B cell (primary cell): ENCODE results near the gene ASB2. TPM values are rescaled to one million over a fixed set of nuclear protein-coding genes. Genes with fewer than 3 reads are reported as not detected.

Source experiments
- ATAC-seq: fragments of 200-7000 bp; cut with Tn5 transposase; one replicate; pipeline ENCODE4 v1.10.0; 2021; ENCODE audit warnings: low read depth, mild to moderate bottlenecking, moderate number of reproducible peaks, moderate library complexity
- CTCF ChIA-PET: fragments of 350-600 bp; sonication (Branson Sonifier 250); formaldehyde crosslinking; loops from one replicate; lab custom pipeline; 2021; ENCODE audit warnings: antibody characterized with exemption, inconsistent platforms; lab: Charles Lee
- POLR2A ChIA-PET: fragments of 350-600 bp; sonication (Branson Sonifier 250); formaldehyde crosslinking; loops from one replicate; lab custom pipeline; 2021; ENCODE audit warnings: antibody characterized with exemption; lab: Charles Lee
- DNase-seq: peaks from one replicate; pipeline ENCODE4 v3.0.0; 2013
- H2AFZ ChIP-seq: 2 replicates; pipeline ENCODE4 v1.6.1; 2012; ENCODE audit warnings: mild to moderate bottlenecking, low read depth, low read length; ENCODE audit not compliant: insufficient read depth, poor library complexity, severe bottlenecking
- H3K27ac ChIP-seq, 2 donors: 1 replicate in 1 of 2; 2 replicates in 1 of 2; pipeline ENCODE4 v1.5.1; 2012 to 2013; ENCODE audit warnings: low read length in 2 of 2, mild to moderate bottlenecking in 2 of 2, moderate library complexity in 1 of 2
- H3K27me3 ChIP-seq, 4 experiments: fragments of 200-600 bp in 1 of 4; sonication (generic) in 1 of 4; replicated peaks in 1 of 4; 1 replicate in 2 of 4; 2 replicates in 2 of 4; pipeline versions ENCODE4 v1.6.1 to v1.7.0; 2013 to 2016; ENCODE audit warnings: low read length in 3 of 4, mild to moderate bottlenecking in 2 of 4, mixed read lengths in 1 of 4, moderate library complexity in 1 of 4; ENCODE audit not compliant: insufficient read depth in 4 of 4, control insufficient read depth in 3 of 4; ENCODE audit errors: control extremely low read depth in 1 of 4
- H3K36me3 ChIP-seq, 2 experiments: replicated peaks in 1 of 2; 1 replicate in 1 of 2; 2 replicates in 1 of 2; pipeline versions ENCODE4 v1.6.1 to v1.7.1; 2013; ENCODE audit warnings: low read length in 1 of 2; ENCODE audit not compliant: insufficient read depth in 2 of 2, control insufficient read depth in 1 of 2; ENCODE audit errors: control extremely low read depth in 1 of 2, extremely low read depth in 1 of 2
- H3K4me1 ChIP-seq, 2 donors: fragments of 200-600 bp in 1 of 2; sonication (generic) in 1 of 2; 1 replicate in 1 of 2; 2 replicates in 1 of 2; pipeline versions ENCODE4 v1.5.1 to v1.6.1; 2013 to 2017; ENCODE audit warnings: low read length in 2 of 2; ENCODE audit not compliant: control insufficient read depth in 2 of 2, insufficient read depth in 2 of 2
- H3K4me2 ChIP-seq: replicated peaks from 2 replicates; pipeline ENCODE3; 2012; ENCODE audit warnings: mild to moderate bottlenecking, low read depth, low read length; ENCODE audit not compliant: poor library complexity, severe bottlenecking
- H3K4me3 ChIP-seq, 5 experiments: fragments of 200-600 bp in 1 of 5; sonication (generic) in 1 of 5; 1 replicate in 3 of 5; 2 replicates in 2 of 5; pipeline versions ENCODE4 v1.5.1 to v1.7.0; 2011 to 2016; ENCODE audit warnings: low read length in 4 of 5, mild to moderate bottlenecking in 4 of 5, low read depth in 2 of 5, control low read depth in 1 of 5, moderate library complexity in 1 of 5; ENCODE audit not compliant: insufficient read depth in 1 of 5; ENCODE audit errors: control extremely low read depth in 1 of 5, extremely low read depth in 1 of 5
- H3K79me2 ChIP-seq: fragments of 200-600 bp; sonication (generic); one replicate; pipeline ENCODE4 v1.6.0; 2016; ENCODE audit warnings: low read length; ENCODE audit not compliant: control insufficient read depth, insufficient read depth
- H3K9ac ChIP-seq: fragments of 200-600 bp; sonication (generic); 2 replicates; pipeline ENCODE4 v1.6.1; 2017; ENCODE audit warnings: mild to moderate bottlenecking, low read length, moderate library complexity
- H3K9me3 ChIP-seq, 3 donors: one replicate each; pipeline versions ENCODE4 v1.6.1 to v1.7.1; 2013; ENCODE audit warnings: low read length in 2 of 3; ENCODE audit not compliant: control insufficient read depth in 2 of 3, insufficient read depth in 1 of 3; ENCODE audit errors: control extremely low read depth in 1 of 3
- H4K20me1 ChIP-seq: 2 replicates; pipeline ENCODE4 v1.6.0; 2012; ENCODE audit warnings: mild to moderate bottlenecking, low read length; ENCODE audit not compliant: insufficient read depth, control insufficient read depth, poor library complexity, severe bottlenecking
- H3K27ac Mint-ChIP-seq: one replicate; pipeline ENCODE4 v1.8.0; 2021; ENCODE audit warnings: mixed read lengths
- H3K27me3 Mint-ChIP-seq: one replicate; pipeline ENCODE4 v1.8.0; 2021; ENCODE audit warnings: mixed read lengths
- H3K4me1 Mint-ChIP-seq: one replicate; pipeline ENCODE4 v1.8.0; 2021; ENCODE audit warnings: mixed read lengths
- H3K4me3 Mint-ChIP-seq: one replicate; pipeline ENCODE4 v1.8.0; 2021; ENCODE audit warnings: mixed read lengths
- H3K9me3 Mint-ChIP-seq: one replicate; pipeline ENCODE4 v1.8.0; 2022; ENCODE audit warnings: mixed read lengths; ENCODE audit not compliant: insufficient read depth
- CTCF ChIP-seq: fragments of 200-600 bp; IDR thresholded peaks from one replicate; pipeline ENCODE4 v1.8.0; 2022; ENCODE audit warnings: antibody characterized with exemption, mild to moderate bottlenecking
- EZH2 ChIP-seq: IDR thresholded peaks from 2 replicates; pipeline ENCODE4 v1.6.1; 2012; ENCODE audit warnings: borderline replicate concordance, low read depth, mild to moderate bottlenecking, moderate library complexity, low read length; ENCODE audit not compliant: insufficient read depth, poor library complexity, severe bottlenecking
- WGBS: methylation state at CpG from one replicate; pipeline ENCODE4 v1.1.5; 2013; ENCODE audit warnings: missing lambda C conversion rate; ENCODE audit not compliant: insufficient coverage; 5-methylcytosine and 5-hydroxymethylcytosine counted together
- intact Hi-C: fragments of 100-400 bp; cut with micrococcal nuclease; formaldehyde crosslinking; loops from one replicate; pipeline ENCODE4 v1.10.0; 2022
- polyA plus RNA-seq: library from polyadenylated mRNA; depleted of rRNA; stranded (reverse); fragments of >200 nt; gene quantifications from 2 replicates; pipeline ENCODE4 v1.2.3, GENCODE V29; 2012
- total RNA-seq, 2 donors: library from RNA; stranded (reverse); fragments of 120-200 nt in 1 of 2; gene quantifications; 1 replicate in 1 of 2; 2 replicates in 1 of 2; pipeline versions ENCODE4 v1.2.3 to v1.2.4, GENCODE V29; 2013 to 2022

The ASB2 gene
- total and polyA plus RNA-seq, 2 donors (not counting 1 experiment from before 2014, with no cell fraction given), result 1.5 to 2.7 TPM

DNA sequence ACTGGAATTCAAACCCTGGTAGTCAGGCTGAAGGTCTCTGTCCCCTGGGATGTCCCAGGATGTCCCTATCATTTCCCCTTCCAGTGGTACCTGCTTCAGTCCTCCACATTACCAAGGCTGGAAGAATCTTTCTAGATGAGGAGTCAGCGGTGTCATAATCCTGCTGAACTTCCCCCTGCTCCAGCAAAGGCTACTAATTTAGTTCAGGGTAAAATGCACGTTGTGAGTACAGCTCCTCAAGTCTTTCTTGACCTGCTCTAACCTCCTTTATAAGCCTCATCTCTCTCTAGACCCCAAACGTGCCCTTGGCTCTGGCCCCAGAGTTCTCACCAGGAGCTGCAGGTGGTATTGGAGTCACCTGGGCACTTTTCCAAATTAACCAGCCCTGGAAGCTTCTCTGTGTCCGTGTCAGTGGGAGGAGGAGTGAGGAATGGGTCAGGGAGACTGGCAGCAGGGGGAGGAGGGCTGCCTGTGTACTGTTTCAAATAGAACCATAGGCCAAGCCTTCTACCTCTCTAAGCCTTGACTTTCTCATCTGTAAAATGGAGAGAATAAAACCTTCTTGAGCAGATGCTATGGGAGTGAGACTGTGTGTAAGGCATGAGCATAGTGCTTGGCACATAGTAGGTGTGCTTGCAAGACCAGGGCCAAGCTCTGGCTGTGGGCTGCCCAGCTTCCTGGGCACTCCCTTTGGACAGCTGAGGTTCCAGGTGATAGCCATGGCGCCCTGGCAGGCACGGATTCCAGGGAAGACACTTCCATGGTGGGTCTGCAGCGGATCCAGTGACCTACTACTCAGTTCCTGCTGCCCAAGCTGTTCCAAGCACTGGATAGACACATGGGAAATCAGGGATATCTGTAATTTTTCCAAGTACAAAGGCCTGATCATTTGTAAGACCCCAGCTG is 24.5 kb downstream of the ASB2 start:
- intact Hi-C loops, result no loop called here
- Histone ChIP-seq H4K20me1 (no peaks in the 10 kb centered on the region), H2AFZ (no peak overlapping the region), H3K4me2 (no peak overlapping the region), H3K27me3 (no peaks in the 10 kb centered on the region), H3K9ac (no peak overlapping the region), H3K79me2 (peaks cover 4% of the 10 kb centered on the region), H3K36me3 (no peaks in the 10 kb centered on the region), H3K27ac (no peak overlapping the region), H3K4me3 (no peak overlapping the region), H3K4me1 (peaks cover 32 to 41% of the 10 kb centered on the region in 2 donors), H3K9me3 (no peaks in the 10 kb centered on the region)
- H3K27ac Mint-ChIP-seq, result no peak overlapping the region
- H3K27me3 Mint-ChIP-seq, result no peaks in the 10 kb centered on the region
- DNase-seq, result no peak
- H3K9me3 Mint-ChIP-seq, result no peaks in the 10 kb centered on the region
- peaks cover 38% of the 10 kb centered on the region for H3K4me1 Mint-ChIP-seq
- TF ChIP-seq CTCF (no peak), EZH2 (no peak)
- 88% methylated on average over 5 of the region's 7 CpGs for WGBS
- POLR2A ChIA-PET, result interaction anchor here (0.6 to 1.4 kb wide), 3 partner anchors 12 to 726 kb away, joined by 3 to 6 read pairs (median 3); no protein-coding TSS in a partner anchor
- H3K4me3 Mint-ChIP-seq, result no peak overlapping the region
- ATAC-seq, result no peak
- CTCF ChIA-PET, result interaction anchor here (0.9 to 37.7 kb wide), 4 partner anchors 9 to 185 kb away, joined by 3 to 1036 read pairs (median 520); partner anchors contain the start of gene ASB2
